Rectal smooth muscle tissue (tissue), 1 donor: ENCODE results near the gene SLC9A5.

Experiments
- H3K27ac ChIP-seq: one replicate; pipeline ENCODE4 v1.7.0; 2013; ENCODE audit warnings: low read depth, low read length, inconsistent platforms
- H3K27me3 ChIP-seq: one replicate; pipeline ENCODE4 v1.7.0; 2013; ENCODE audit warnings: low read length; ENCODE audit not compliant: control insufficient read depth, insufficient read depth
- H3K36me3 ChIP-seq: one replicate; pipeline ENCODE4 v1.7.0; 2013; ENCODE audit warnings: low read length; ENCODE audit not compliant: control insufficient read depth, insufficient read depth
- H3K4me1 ChIP-seq: one replicate; pipeline ENCODE4 v1.7.0; 2013; ENCODE audit warnings: low read length; ENCODE audit not compliant: control insufficient read depth, insufficient read depth
- H3K4me3 ChIP-seq: one replicate; pipeline ENCODE4 v1.7.0; 2013; ENCODE audit warnings: low read length
- H3K9ac ChIP-seq: one replicate; pipeline ENCODE4 v1.7.0; 2013; ENCODE audit warnings: low read length

Gene SLC9A5

GRCh38 chr16:67259705-67260104, 10.9 kb downstream of the SLC9A5 start:
- H3K27ac ChIP-seq: no peak overlapping the region
- H3K36me3 ChIP-seq: no peaks in the 10 kb centered on the region
- no peaks in the 10 kb centered on the region for H3K27me3 ChIP-seq
- no peaks in the 10 kb centered on the region for H3K4me1 ChIP-seq
- no peak overlapping the region for H3K4me3 ChIP-seq
- no peak overlapping the region for H3K9ac ChIP-seq

GRCh38 chr16:67260426-67261063, 11.8 kb downstream of the SLC9A5 start:
- no peaks in the 10 kb centered on the region for H3K4me1 ChIP-seq
- H3K27me3 ChIP-seq: no peaks in the 10 kb centered on the region
- H3K36me3 ChIP-seq: no peaks in the 10 kb centered on the region
- no peak overlapping the region for H3K27ac ChIP-seq
- H3K4me3 ChIP-seq: no peak overlapping the region
- no peak overlapping the region for H3K9ac ChIP-seq

GRCh38 chr16:67263201-67263600, 14.4 kb downstream of the SLC9A5 start:
- Histone ChIP-seq H3K36me3 (no peaks in the 10 kb centered on the region), H3K9ac (no peak overlapping the region), H3K4me1 (no peaks in the 10 kb centered on the region), H3K27ac (no peak overlapping the region), H3K27me3 (no peaks in the 10 kb centered on the region), H3K4me3 (no peak overlapping the region)

- Histone ChIP-seq H3K27ac (no peak overlapping the region), H3K4me3 (no peak overlapping the region), H3K9ac (no peak overlapping the region), H3K27me3 (no peaks in the 10 kb centered on the region), H3K4me1 (no peaks in the 10 kb centered on the region), H3K36me3 (no peaks in the 10 kb centered on the region)
Measured at GRCh38 chr16:67264277-67264676, 15.5 kb downstream of the SLC9A5 start.

- Histone ChIP-seq H3K4me1 (no peaks in the 10 kb centered on the region), H3K27ac (no peak overlapping the region), H3K27me3 (no peaks in the 10 kb centered on the region), H3K36me3 (no peaks in the 10 kb centered on the region), H3K4me3 (no peak overlapping the region), H3K9ac (no peak overlapping the region)
Measured at GRCh38 chr16:67264866-67265265, 16.1 kb downstream of the SLC9A5 start.

- Histone ChIP-seq H3K36me3 (no peaks in the 10 kb centered on the region), H3K4me3 (no peak overlapping the region), H3K9ac (no peak overlapping the region), H3K27ac (no peak overlapping the region), H3K4me1 (no peaks in the 10 kb centered on the region), H3K27me3 (no peaks in the 10 kb centered on the region)
Measured at GRCh38 chr16:67265834-67266233, 17.1 kb downstream of the SLC9A5 start.

- no peaks in the 10 kb centered on the region for H3K4me1 ChIP-seq
- H3K9ac ChIP-seq: no peak overlapping the region
- H3K4me3 ChIP-seq: no peak overlapping the region
- no peaks in the 10 kb centered on the region for H3K36me3 ChIP-seq
- no peaks in the 10 kb centered on the region for H3K27me3 ChIP-seq
- H3K27ac ChIP-seq: no peak overlapping the region
Measured at GRCh38 chr16:67268136-67268579, 19.4 kb downstream of the SLC9A5 start.

GRCh38 chr16:67269766-67270165, 21.0 kb downstream of the SLC9A5 start:
- no peak overlapping the region for H3K9ac ChIP-seq
- H3K4me1 ChIP-seq: no peaks in the 10 kb centered on the region
- H3K27ac ChIP-seq: no peak overlapping the region
- no peak overlapping the region for H3K4me3 ChIP-seq
- no peaks in the 10 kb centered on the region for H3K36me3 ChIP-seq
- no peaks in the 10 kb centered on the region for H3K27me3 ChIP-seq

GRCh38 chr16:67270931-67271338, 22.2 kb downstream of the SLC9A5 start:
- Histone ChIP-seq H3K4me1 (no peaks in the 10 kb centered on the region), H3K4me3 (no peak overlapping the region), H3K9ac (no peak overlapping the region), H3K27ac (no peak overlapping the region), H3K27me3 (no peaks in the 10 kb centered on the region), H3K36me3 (no peaks in the 10 kb centered on the region)

GRCh38 chr16:67271446-67271845, 22.7 kb downstream of the SLC9A5 start:
- Histone ChIP-seq H3K36me3 (no peaks in the 10 kb centered on the region), H3K9ac (no peak overlapping the region), H3K4me3 (no peak overlapping the region), H3K27me3 (no peaks in the 10 kb centered on the region), H3K4me1 (no peaks in the 10 kb centered on the region), H3K27ac (no peak overlapping the region)

- Histone ChIP-seq H3K27ac (no peak overlapping the region), H3K4me1 (no peaks in the 10 kb centered on the region), H3K4me3 (no peak overlapping the region), H3K27me3 (no peaks in the 10 kb centered on the region), H3K36me3 (no peaks in the 10 kb centered on the region), H3K9ac (no peak overlapping the region)
Measured at GRCh38 chr16:67275321-67275720, 26.5 kb downstream of the SLC9A5 start.

GRCh38 chr16:67277294-67277998, 28.7 kb downstream of the SLC9A5 start:
- no peaks in the 10 kb centered on the region for H3K27me3 ChIP-seq
- H3K4me1 ChIP-seq: no peaks in the 10 kb centered on the region
- peak overlapping the region; percentile 41 for H3K27ac ChIP-seq
- no peaks in the 10 kb centered on the region for H3K36me3 ChIP-seq
- no peak overlapping the region for H3K4me3 ChIP-seq
- H3K9ac ChIP-seq: no peak overlapping the region
